ENCODE data around the gene IRF9. TPM values are rescaled to one million over a fixed set of nuclear protein-coding genes. Genes with fewer than 3 reads are reported as not detected.

The IRF9 gene
- total RNA-seq, 2 donors from 2014 or later, result 74.8 to 86.1 TPM

DNA sequence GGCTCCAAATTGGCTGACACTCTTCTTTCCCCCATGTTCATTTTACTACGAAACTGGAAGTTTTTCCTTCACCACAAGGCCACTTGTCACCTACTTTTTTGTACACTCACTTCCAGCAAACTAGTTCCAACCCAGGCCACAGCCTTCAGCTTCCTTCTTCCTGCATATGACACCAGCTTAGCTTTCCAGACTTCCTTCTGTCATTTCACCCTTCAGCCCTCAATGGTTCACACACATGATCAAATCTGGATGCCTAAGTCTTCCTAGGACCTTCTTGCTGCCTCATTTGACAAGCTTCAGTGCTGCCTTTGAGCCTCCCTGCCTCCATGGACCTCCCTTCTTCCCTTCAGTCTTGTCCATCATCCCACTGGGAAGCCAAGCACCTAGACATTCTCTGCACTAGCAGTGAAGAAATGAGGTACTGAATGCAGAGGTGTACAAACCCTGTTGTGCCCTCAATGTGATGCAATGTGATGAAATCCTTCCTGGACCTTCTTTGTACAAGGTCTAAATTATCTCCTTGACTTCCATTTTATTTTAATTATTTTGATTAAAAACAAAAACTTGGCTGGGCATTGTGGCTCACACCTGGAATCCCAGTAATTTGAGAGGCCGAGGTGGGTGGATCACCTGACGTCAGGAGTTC lies 6.5 kb downstream of the IRF9 start:
- DNase-seq (ENCODE audit: low spot score) (no peak), ATAC-seq (ENCODE audit: insufficient number of reproducible peaks, low FRiP score, low read depth) (no peak)
- no peak overlapping the region for H3K27ac ChIP-seq
- H3K4me1 ChIP-seq (ENCODE audit: control insufficient read depth in 1 of 2, low read depth in 2 of 2), result peaks cover 8 to 33% of the 10 kb centered on the region in 2 donors
- peaks cover 43% of the 10 kb centered on the region for H3K36me3 ChIP-seq
- H3K9me3 ChIP-seq, result no peaks in the 10 kb centered on the region
- TF ChIP-seq, protein P1, sequence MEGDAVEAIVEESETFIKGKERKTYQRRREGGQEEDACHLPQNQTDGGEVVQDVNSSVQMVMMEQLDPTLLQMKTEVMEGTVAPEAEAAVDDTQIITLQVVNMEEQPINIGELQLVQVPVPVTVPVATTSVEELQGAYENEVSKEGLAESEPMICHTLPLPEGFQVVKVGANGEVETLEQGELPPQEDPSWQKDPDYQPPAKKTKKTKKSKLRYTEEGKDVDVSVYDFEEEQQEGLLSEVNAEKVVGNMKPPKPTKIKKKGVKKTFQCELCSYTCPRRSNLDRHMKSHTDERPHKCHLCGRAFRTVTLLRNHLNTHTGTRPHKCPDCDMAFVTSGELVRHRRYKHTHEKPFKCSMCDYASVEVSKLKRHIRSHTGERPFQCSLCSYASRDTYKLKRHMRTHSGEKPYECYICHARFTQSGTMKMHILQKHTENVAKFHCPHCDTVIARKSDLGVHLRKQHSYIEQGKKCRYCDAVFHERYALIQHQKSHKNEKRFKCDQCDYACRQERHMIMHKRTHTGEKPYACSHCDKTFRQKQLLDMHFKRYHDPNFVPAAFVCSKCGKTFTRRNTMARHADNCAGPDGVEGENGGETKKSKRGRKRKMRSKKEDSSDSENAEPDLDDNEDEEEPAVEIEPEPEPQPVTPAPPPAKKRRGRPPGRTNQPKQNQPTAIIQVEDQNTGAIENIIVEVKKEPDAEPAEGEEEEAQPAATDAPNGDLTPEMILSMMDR (IDR thresholded peaks at IDR 0.05), result no peak
- H3K4me3 ChIP-seq, result no peak overlapping the region
- H3K27me3 ChIP-seq (replicated peaks; ENCODE audit: insufficient read depth), result no peaks in the 10 kb centered on the region

GRCh38 chr14:24171422-24172260 lies 10.6 kb downstream of the IRF9 start, which contains the start of gene REC8:
Gene REC8, plus strand, starts transcription at chr14:24172080. Its CDS starts 473 bp downstream, at chr14:24172553.
- Histone ChIP-seq H3K36me3 (peaks cover 3% of the 10 kb centered on the region), H3K4me1 (ENCODE audit: control insufficient read depth in 1 of 2, low read depth in 2 of 2) (peaks cover 0 to 13% of the 10 kb centered on the region in 2 donors), H3K9me3 (no peaks in the 10 kb centered on the region), H3K27ac (no peak within 1 kb of the TSS), H3K4me3 (peak within 1 kb of the TSS; percentile 69), H3K27me3 (replicated peaks; ENCODE audit: insufficient read depth) (no peaks in the 10 kb centered on the region)
- TF ChIP-seq, protein P1 (IDR thresholded peaks at IDR 0.05), result no peak
- ATAC-seq (ENCODE audit: insufficient number of reproducible peaks, low FRiP score, low read depth) (no peak), DNase-seq (ENCODE audit: low spot score) (peak; percentile 38)

- ATAC-seq (ENCODE audit: insufficient number of reproducible peaks, low FRiP score, low read depth) (no peak), DNase-seq (ENCODE audit: low spot score) (no peak)
- Histone ChIP-seq H3K36me3 (no peaks in the 10 kb centered on the region), H3K9me3 (no peaks in the 10 kb centered on the region), H3K4me1 (ENCODE audit: control insufficient read depth in 1 of 2, low read depth in 2 of 2) (peaks cover 0 to 13% of the 10 kb centered on the region in 2 donors), H3K27ac (no peak overlapping the region), H3K4me3 (peak overlapping the region; percentile 69), H3K27me3 (replicated peaks; ENCODE audit: insufficient read depth) (no peaks in the 10 kb centered on the region)
- TF ChIP-seq, protein P1 (IDR thresholded peaks at IDR 0.05), result no peak
These were observed 11.3 kb downstream of the IRF9 start for GRCh38 chr14:24172261-24172860.

DNA sequence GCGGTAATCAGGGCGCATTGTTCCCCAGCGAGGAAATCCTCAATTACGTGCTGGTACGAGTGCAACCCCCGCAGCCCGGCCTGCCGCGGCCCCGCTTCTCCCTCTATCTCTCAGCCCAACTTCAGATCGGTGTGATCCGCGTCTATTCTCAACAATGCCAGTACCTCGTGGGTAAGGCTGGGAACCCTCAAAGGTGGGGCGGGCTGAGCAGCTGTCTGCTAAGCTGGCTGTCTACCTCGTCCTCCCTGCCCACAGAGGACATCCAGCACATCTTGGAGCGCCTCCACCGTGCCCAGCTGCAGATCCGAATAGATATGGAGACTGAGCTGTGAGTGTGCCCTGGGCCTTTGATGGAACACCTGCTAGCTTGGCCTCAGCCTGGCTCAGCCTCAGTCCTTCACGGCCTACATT lies 11.8 kb downstream of the IRF9 start:
- ATAC-seq (ENCODE audit: insufficient number of reproducible peaks, low FRiP score, low read depth) (no peak), DNase-seq (ENCODE audit: low spot score) (no peak)
- H3K9me3 ChIP-seq, result no peaks in the 10 kb centered on the region
- H3K4me3 ChIP-seq, result no peak overlapping the region
- peaks cover 3% of the 10 kb centered on the region for H3K36me3 ChIP-seq
- no peaks in the 10 kb centered on the region for H3K27me3 ChIP-seq (replicated peaks; ENCODE audit: insufficient read depth)
- TF ChIP-seq, protein P1 (IDR thresholded peaks at IDR 0.05), result no peak
- peaks cover 0 to 13% of the 10 kb centered on the region in 2 donors for H3K4me1 ChIP-seq (ENCODE audit: control insufficient read depth in 1 of 2, low read depth in 2 of 2)
- H3K27ac ChIP-seq, result no peak overlapping the region

DNA sequence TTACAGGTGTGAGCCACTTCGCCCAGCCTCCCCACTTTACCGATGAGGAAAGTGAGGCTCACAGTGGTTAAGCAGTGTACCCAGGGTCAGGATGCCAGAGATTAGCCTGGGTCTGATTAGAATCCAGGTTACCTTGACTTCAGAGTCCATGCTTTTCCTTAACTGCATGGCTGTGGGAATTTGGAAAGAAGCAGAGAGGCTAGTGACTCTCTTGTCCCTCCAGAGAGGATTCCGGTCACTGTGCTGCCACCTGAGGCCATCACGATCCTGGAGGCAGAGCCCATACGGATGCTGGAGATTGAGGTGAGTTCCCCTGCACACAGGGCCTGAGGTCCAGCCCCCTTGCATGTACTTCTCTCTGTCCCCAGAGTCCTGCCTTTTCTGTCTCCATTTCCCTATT lies 15.5 kb downstream of the IRF9 start:
- ATAC-seq (ENCODE audit: insufficient number of reproducible peaks, low FRiP score, low read depth), result no peak
- H3K27ac ChIP-seq, result no peak overlapping the region
- peaks cover 13% of the 10 kb centered on the region for H3K36me3 ChIP-seq
- peaks cover 0 to 11% of the 10 kb centered on the region in 2 donors for H3K4me1 ChIP-seq (ENCODE audit: control insufficient read depth in 1 of 2, low read depth in 2 of 2)
- H3K9me3 ChIP-seq, result no peaks in the 10 kb centered on the region
- TF ChIP-seq, protein P1 (IDR thresholded peaks at IDR 0.05), result no peak
- H3K4me3 ChIP-seq, result no peak overlapping the region
- H3K27me3 ChIP-seq (replicated peaks; ENCODE audit: insufficient read depth), result no peaks in the 10 kb centered on the region
- no peak for DNase-seq (ENCODE audit: low spot score)

Measured in thoracic aorta (tissue), 2 donors.